ENCODE results near the gene NEBL. TPM values are rescaled to one million over a fixed set of nuclear protein-coding genes. Genes with fewer than 3 reads are reported as not detected.
A peak's percentile ranks its signal among the peaks of the same experiment; 100 is the strongest.

NEBL gene
- total and polyA plus RNA-seq, 2 donors from 2014 or later = 13.8 to 21.2 TPM

GRCh38 chr10:20931156-20931795, 34.2 kb upstream of the NEBL start:
- Histone ChIP-seq H3K27ac (ENCODE audit: low read depth in 2 of 2, low read length in 2 of 2) (no peak overlapping the region), H3K4me1 (ENCODE audit: control insufficient read depth in 2 of 3, insufficient read depth in 2 of 3, low read depth in 1 of 3, low read length in 3 of 3) (no peaks in the 10 kb centered on the region), H3K9me3 (ENCODE audit: control insufficient read depth in 2 of 3, insufficient read depth in 1 of 3, low read length in 3 of 3) (no peaks in the 10 kb centered on the region), H3K27me3 (ENCODE audit: control insufficient read depth, insufficient read depth, low read length) (no peaks in the 10 kb centered on the region), H3K9ac (ENCODE audit: low read length in 3 of 3) (no peak overlapping the region), H3K4me3 (ENCODE audit: low read length in 3 of 3) (no peak overlapping the region), H3K36me3 (ENCODE audit: control insufficient read depth in 2 of 3, insufficient read depth in 3 of 3, low read length in 3 of 3) (peaks cover 0 to 2% (median 0%) of the 10 kb centered on the region in 3 donors)
- intact Hi-C loops (cut with DNase I) = no loop called here
- DNase-seq (no peak), FAIRE-seq (no peak)
- TF ChIP-seq, protein P1, sequence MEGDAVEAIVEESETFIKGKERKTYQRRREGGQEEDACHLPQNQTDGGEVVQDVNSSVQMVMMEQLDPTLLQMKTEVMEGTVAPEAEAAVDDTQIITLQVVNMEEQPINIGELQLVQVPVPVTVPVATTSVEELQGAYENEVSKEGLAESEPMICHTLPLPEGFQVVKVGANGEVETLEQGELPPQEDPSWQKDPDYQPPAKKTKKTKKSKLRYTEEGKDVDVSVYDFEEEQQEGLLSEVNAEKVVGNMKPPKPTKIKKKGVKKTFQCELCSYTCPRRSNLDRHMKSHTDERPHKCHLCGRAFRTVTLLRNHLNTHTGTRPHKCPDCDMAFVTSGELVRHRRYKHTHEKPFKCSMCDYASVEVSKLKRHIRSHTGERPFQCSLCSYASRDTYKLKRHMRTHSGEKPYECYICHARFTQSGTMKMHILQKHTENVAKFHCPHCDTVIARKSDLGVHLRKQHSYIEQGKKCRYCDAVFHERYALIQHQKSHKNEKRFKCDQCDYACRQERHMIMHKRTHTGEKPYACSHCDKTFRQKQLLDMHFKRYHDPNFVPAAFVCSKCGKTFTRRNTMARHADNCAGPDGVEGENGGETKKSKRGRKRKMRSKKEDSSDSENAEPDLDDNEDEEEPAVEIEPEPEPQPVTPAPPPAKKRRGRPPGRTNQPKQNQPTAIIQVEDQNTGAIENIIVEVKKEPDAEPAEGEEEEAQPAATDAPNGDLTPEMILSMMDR (IDR thresholded peaks at IDR 0.05; ENCODE audit: borderline replicate concordance, extremely low read depth, insufficient read depth) = no peak

DNA sequence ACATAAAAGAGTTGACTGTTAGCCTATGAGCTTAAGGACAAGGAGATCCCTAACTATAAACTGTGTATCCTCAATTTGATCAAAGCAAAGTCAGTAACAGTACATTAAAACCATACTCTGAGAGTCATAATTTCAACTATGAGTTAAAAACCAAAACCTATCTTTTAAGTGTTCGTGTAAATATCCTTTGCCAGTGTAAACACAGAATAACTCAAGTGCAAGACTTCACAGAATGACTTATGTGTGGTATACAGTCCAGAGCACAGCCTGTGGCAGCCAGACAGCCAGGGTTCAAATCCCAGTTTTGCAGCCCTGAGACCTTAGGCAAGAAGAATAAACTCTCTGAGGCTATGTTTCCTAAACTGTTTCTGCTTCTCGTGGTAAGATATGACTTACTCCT, 30.3 kb upstream of the NEBL start:
- TF ChIP-seq, protein P1 (IDR thresholded peaks at IDR 0.05; ENCODE audit: borderline replicate concordance, extremely low read depth, insufficient read depth) = no peak
- no peak overlapping the region for H3K9ac ChIP-seq (ENCODE audit: low read length in 3 of 3)
- DNase-seq = peak in 1 of 5 donors; percentile 6
- no peak overlapping the region for H3K4me3 ChIP-seq (ENCODE audit: low read length in 3 of 3)
- no peak overlapping the region for H3K27ac ChIP-seq (ENCODE audit: low read depth in 2 of 2, low read length in 2 of 2)
- H3K9me3 ChIP-seq (ENCODE audit: control insufficient read depth in 2 of 3, insufficient read depth in 1 of 3, low read length in 3 of 3) = no peaks in the 10 kb centered on the region
- no peaks in the 10 kb centered on the region for H3K27me3 ChIP-seq (ENCODE audit: control insufficient read depth, insufficient read depth, low read length)
- no peak for FAIRE-seq
- H3K4me1 ChIP-seq (ENCODE audit: control insufficient read depth in 2 of 3, insufficient read depth in 2 of 3, low read depth in 1 of 3, low read length in 3 of 3) = no peaks in the 10 kb centered on the region
- intact Hi-C loops (cut with DNase I) = no loop called here
- H3K36me3 ChIP-seq (ENCODE audit: control insufficient read depth in 2 of 3, insufficient read depth in 3 of 3, low read length in 3 of 3) = no peaks in the 10 kb centered on the region

DNA sequence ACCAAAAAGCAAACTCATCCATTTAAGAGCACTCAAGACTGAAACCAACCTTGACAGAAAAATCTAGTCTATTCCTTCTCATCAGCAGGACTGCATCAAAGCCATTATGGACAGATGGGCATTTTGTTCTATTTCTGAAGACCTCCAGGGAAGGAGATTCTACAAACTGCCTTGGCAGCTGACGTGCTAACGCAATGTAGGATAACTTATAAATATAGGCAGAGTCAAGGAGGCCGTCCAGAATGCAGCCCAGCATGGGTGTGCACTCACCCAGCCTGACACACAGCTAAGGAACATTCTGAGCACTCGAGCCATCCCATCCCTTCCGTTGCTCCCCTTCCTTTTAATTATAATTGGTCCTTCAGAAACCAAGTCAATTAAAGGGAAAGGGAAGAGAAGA, 25.3 kb upstream of the NEBL start:
- Histone ChIP-seq H3K4me1 (ENCODE audit: control insufficient read depth in 2 of 3, insufficient read depth in 2 of 3, low read depth in 1 of 3, low read length in 3 of 3) (no peaks in the 10 kb centered on the region), H3K9ac (ENCODE audit: low read length in 3 of 3) (no peak overlapping the region), H3K36me3 (ENCODE audit: control insufficient read depth in 2 of 3, insufficient read depth in 3 of 3, low read length in 3 of 3) (no peaks in the 10 kb centered on the region), H3K27me3 (ENCODE audit: control insufficient read depth, insufficient read depth, low read length) (no peaks in the 10 kb centered on the region), H3K9me3 (ENCODE audit: control insufficient read depth in 2 of 3, insufficient read depth in 1 of 3, low read length in 3 of 3) (no peaks in the 10 kb centered on the region), H3K4me3 (ENCODE audit: low read length in 3 of 3) (no peak overlapping the region), H3K27ac (ENCODE audit: low read depth in 2 of 2, low read length in 2 of 2) (no peak overlapping the region)
- FAIRE-seq (no peak), DNase-seq (no peak)
- intact Hi-C loops (cut with DNase I) = no loop called here
- TF ChIP-seq, protein P1 (IDR thresholded peaks at IDR 0.05; ENCODE audit: borderline replicate concordance, extremely low read depth, insufficient read depth) = no peak

DNA sequence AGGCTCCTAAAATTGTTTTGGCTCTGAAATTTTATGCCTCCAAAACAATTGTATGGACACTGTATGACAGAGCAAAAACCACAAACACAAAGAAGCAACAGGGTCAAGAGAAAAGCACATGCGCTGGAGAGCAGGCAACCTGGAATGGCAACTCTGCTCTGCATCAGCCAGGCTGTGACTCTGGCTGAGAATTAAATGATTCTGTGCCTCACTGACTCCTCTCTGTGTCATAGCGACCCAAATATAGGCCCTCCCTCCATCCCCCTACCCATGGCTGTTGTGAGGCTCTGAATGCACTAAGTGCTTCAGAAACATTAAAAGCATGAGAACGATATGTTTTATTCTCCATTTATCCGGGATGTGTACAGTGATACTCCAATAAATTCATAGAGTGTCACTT, 24.9 kb upstream of the NEBL start:
- Histone ChIP-seq H3K36me3 (ENCODE audit: control insufficient read depth in 2 of 3, insufficient read depth in 3 of 3, low read length in 3 of 3) (no peaks in the 10 kb centered on the region), H3K9ac (ENCODE audit: low read length in 3 of 3) (no peak overlapping the region), H3K9me3 (ENCODE audit: control insufficient read depth in 2 of 3, insufficient read depth in 1 of 3, low read length in 3 of 3) (no peaks in the 10 kb centered on the region), H3K27ac (ENCODE audit: low read depth in 2 of 2, low read length in 2 of 2) (no peak overlapping the region), H3K27me3 (ENCODE audit: control insufficient read depth, insufficient read depth, low read length) (no peaks in the 10 kb centered on the region), H3K4me1 (ENCODE audit: control insufficient read depth in 2 of 3, insufficient read depth in 2 of 3, low read depth in 1 of 3, low read length in 3 of 3) (no peaks in the 10 kb centered on the region), H3K4me3 (ENCODE audit: low read length in 3 of 3) (no peak overlapping the region)
- DNase-seq = no peak
- TF ChIP-seq, protein P1 (IDR thresholded peaks at IDR 0.05; ENCODE audit: borderline replicate concordance, extremely low read depth, insufficient read depth) = no peak
- FAIRE-seq = no peak
- intact Hi-C loops (cut with DNase I) = no loop called here
